SK-N-SH (cell line): ENCODE data around the gene INTS6L. TPM values are rescaled to one million over a fixed set of nuclear protein-coding genes. Genes with fewer than 3 reads are reported as not detected.

Source experiments
- CTCF ChIA-PET: fragments of 300-600, 350-600 bp; formaldehyde crosslinking; extraction: SDS; loops from one replicate; lab custom pipeline; 2021; lab: Yijun Ruan, JAX
- POLR2A ChIA-PET: fragments of 350-600 bp; sonication (Branson Sonifier 250); formaldehyde crosslinking; extraction: SDS; loops from one replicate; lab custom pipeline; 2020; ENCODE audit warnings: antibody characterized with exemption, inconsistent platforms; lab: Yijun Ruan, JAX
- DNase-seq: peaks from one replicate; pipeline ENCODE4 v3.0.0; 2012
- H2AFZ ChIP-seq: fragments of 200-600 bp; sonication (generic); 2 replicates; pipeline ENCODE4 v1.8.1; 2016; ENCODE audit warnings: antibody characterized with exemption, mild to moderate bottlenecking, low read depth
- H3F3A ChIP-seq: fragments of 200-600 bp; sonication (generic); replicated peaks from 2 replicates; pipeline ENCODE3; 2016; ENCODE audit warnings: antibody characterized with exemption, mild to moderate bottlenecking; ENCODE audit not compliant: insufficient read depth
- H3K27ac ChIP-seq, 2 experiments: fragments of 200-500 bp in 1 of 2; fragments of 200-600 bp in 1 of 2; sonication (Bioruptor generic) in 1 of 2; sonication (generic), shearing (Covaris generic) in 1 of 2; 2 replicates each; pipeline versions ENCODE4 v1.5.1 to v1.6.1; 2014 to 2016; ENCODE audit warnings: low read depth in 2 of 2, inconsistent platforms in 1 of 2, low read length in 1 of 2, mild to moderate bottlenecking in 1 of 2, mixed read lengths in 1 of 2
- H3K27me3 ChIP-seq: fragments of 200-600 bp; sonication (generic), shearing (Covaris generic); 2 replicates; pipeline ENCODE4 v1.6.1; 2016; ENCODE audit warnings: mixed run types; ENCODE audit not compliant: insufficient read depth
- H3K36me3 ChIP-seq, 2 experiments: fragments of 200-500 bp in 1 of 2; fragments of 200-600 bp in 1 of 2; sonication (Bioruptor generic) in 1 of 2; sonication (generic) in 1 of 2; replicated peaks in 1 of 2; 2 replicates each; pipeline versions ENCODE3 to v1.5.1; 2014 to 2016; ENCODE audit warnings: low read length in 1 of 2, mild to moderate bottlenecking in 1 of 2; ENCODE audit not compliant: insufficient read depth in 2 of 2, control insufficient read depth in 1 of 2
- H3K4me1 ChIP-seq, 2 experiments: fragments of 200-500 bp in 1 of 2; fragments of 200-600 bp in 1 of 2; sonication (Bioruptor generic) in 1 of 2; sonication (generic), shearing (Covaris generic) in 1 of 2; 2 replicates each; pipeline versions ENCODE4 v1.5.1 to v1.6.1; 2014 to 2016; ENCODE audit warnings: low read depth in 1 of 2, low read length in 1 of 2, mixed run types in 1 of 2; ENCODE audit not compliant: insufficient read depth in 2 of 2, control insufficient read depth in 1 of 2
- H3K4me2 ChIP-seq: fragments of 200-600 bp; sonication (generic), shearing (Covaris generic); 2 replicates; pipeline ENCODE4 v1.6.1; 2017; ENCODE audit warnings: mixed run types
- H3K4me3 ChIP-seq, 2 experiments: fragments of 200-500 bp in 1 of 2; fragments of 200-600 bp in 1 of 2; sonication (Bioruptor generic) in 1 of 2; sonication (generic), shearing (Covaris generic) in 1 of 2; 2 replicates each; pipeline versions ENCODE4 v1.5.1 to v1.8.1; 2014 to 2016; ENCODE audit warnings: low read depth in 2 of 2, inconsistent platforms in 1 of 2, low read length in 1 of 2, mild to moderate bottlenecking in 1 of 2, mixed read lengths in 1 of 2, moderate library complexity in 1 of 2
- H3K79me2 ChIP-seq: fragments of 200-600 bp; sonication (generic); 2 replicates; pipeline ENCODE4 v1.8.1; 2017; ENCODE audit warnings: mild to moderate bottlenecking; ENCODE audit not compliant: insufficient read depth
- H3K9ac ChIP-seq: fragments of 200-600 bp; sonication (generic); 2 replicates; pipeline ENCODE4 v1.6.1; 2017; ENCODE audit warnings: mixed run types
- H3K9me2 ChIP-seq: fragments of 200-600 bp; sonication (generic); 2 replicates; pipeline ENCODE4 v1.6.1; 2017; ENCODE audit warnings: mixed run types
- H3K9me3 ChIP-seq: fragments of 200-600 bp; sonication (generic); 2 replicates; pipeline ENCODE4 v1.6.1; 2017; ENCODE audit warnings: mixed run types, mild to moderate bottlenecking, moderate library complexity
- H4K20me1 ChIP-seq: fragments of 200-600 bp; sonication (generic); 2 replicates; pipeline ENCODE4 v1.6.1; 2017; ENCODE audit warnings: mild to moderate bottlenecking, mixed run types; ENCODE audit not compliant: insufficient read depth
- CTCF ChIP-seq: fragments of 200-600 bp; sonication (generic); IDR thresholded peaks from 2 replicates; pipeline ENCODE4 v1.6.1; 2017; ENCODE audit warnings: antibody characterized with exemption, mild to moderate bottlenecking, moderate library complexity
- EP300 ChIP-seq, 2 experiments: IDR thresholded peaks; 2 replicates each; pipeline versions ENCODE4 v1.4.0 to v1.6.1; 2012; ENCODE audit warnings: borderline replicate concordance in 1 of 2, low read depth in 1 of 2, low read length in 1 of 2
- FOSL2 ChIP-seq: IDR thresholded peaks from 2 replicates; pipeline ENCODE4 v1.4.0; 2012; ENCODE audit warnings: low read depth, mild to moderate bottlenecking, moderate library complexity, borderline replicate concordance
- FOXM1 ChIP-seq: IDR thresholded peaks from 2 replicates; pipeline ENCODE4 v1.4.0; 2012; ENCODE audit warnings: low read depth, mild to moderate bottlenecking
- GATA2 ChIP-seq: sonication (generic); formaldehyde crosslinking; IDR thresholded peaks from 2 replicates; pipeline ENCODE4 v1.5.0; 2020; ENCODE audit warnings: mild to moderate bottlenecking, missing genetic modification reagents
- IRF3 ChIP-seq: fragments of 150-350 bp; IDR thresholded peaks from 2 replicates; pipeline ENCODE4 v1.6.1; 2016; ENCODE audit warnings: mild to moderate bottlenecking, low read depth, low read length
- MXI1 ChIP-seq: IDR thresholded peaks from 2 replicates; pipeline ENCODE4 v1.6.1; 2012; ENCODE audit warnings: mild to moderate bottlenecking, low read depth, low read length, improper control_type of control experiment
- RCOR1 ChIP-seq: fragments of 150-350 bp; IDR thresholded peaks from 2 replicates; pipeline ENCODE4 v1.6.1; 2017; ENCODE audit warnings: antibody characterized with exemption, low read length
- RFX5 ChIP-seq: IDR thresholded peaks from 2 replicates; pipeline ENCODE4 v1.6.1; 2012; ENCODE audit warnings: mild to moderate bottlenecking, improper control_type of control experiment, low read length
- RXRA ChIP-seq: IDR thresholded peaks from 2 replicates; pipeline ENCODE4 v1.4.0; 2012; ENCODE audit warnings: low read depth, mild to moderate bottlenecking, borderline replicate concordance
- TEAD4 ChIP-seq: IDR thresholded peaks from 2 replicates; pipeline ENCODE4 v1.4.0; 2012; ENCODE audit warnings: mild to moderate bottlenecking, borderline replicate concordance; ENCODE audit not compliant: insufficient read depth
- WGBS: methylation state at CpG from one replicate; pipeline ENCODE4 v1.1.6; 2017; ENCODE audit warnings: low lambda C conversion rate; 5-methylcytosine and 5-hydroxymethylcytosine counted together
- polyA plus RNA-seq, 3 experiments: library from polyadenylated mRNA; depleted of rRNA; stranded (reverse); fragments of >200 nt; gene quantifications; 2 replicates each; pipeline ENCODE4 v1.2.3, GENCODE V29; 2012

The INTS6L gene
- polyA plus RNA-seq, 1 of the 3 experiments (the other 2 are of a cell fraction): 2.0 TPM

DNA sequence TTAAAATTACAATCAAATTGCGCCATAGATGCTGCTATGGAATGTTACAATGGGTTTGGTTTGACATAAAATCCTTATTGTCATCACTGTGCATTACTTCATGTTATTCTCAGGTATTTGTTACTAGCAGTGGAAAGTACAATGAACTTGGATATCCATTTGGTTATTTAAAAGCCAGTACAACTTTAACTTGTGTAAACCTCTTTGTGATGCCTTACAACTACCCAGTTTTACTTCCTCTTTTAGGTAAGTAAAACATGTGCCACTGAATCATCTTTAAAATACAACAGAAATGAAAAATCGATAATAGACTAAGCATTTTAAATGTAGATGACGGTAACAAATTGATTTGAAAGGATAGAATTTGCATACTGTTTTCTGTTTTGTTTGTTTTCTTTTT lies 35.6 kb downstream of the INTS6L start:
- Histone ChIP-seq H3K36me3 (no peaks in the 10 kb centered on the region), H3K4me2 (no peak overlapping the region), H4K20me1 (no peaks in the 10 kb centered on the region), H3K27me3 (no peaks in the 10 kb centered on the region), H3K9me3 (no peaks in the 10 kb centered on the region), H3F3A (no peaks in the 10 kb centered on the region), H3K9ac (no peak overlapping the region), H3K27ac (no peak overlapping the region), H3K9me2 (no peaks in the 10 kb centered on the region), H2AFZ (no peak overlapping the region), H3K79me2 (no peaks in the 10 kb centered on the region), H3K4me3 (no peak overlapping the region), H3K4me1 (no peaks in the 10 kb centered on the region)
- TF ChIP-seq EP300 (IDR thresholded peaks at IDR 0.05; ENCODE audit: borderline replicate concordance in 1 of 2, low read depth in 1 of 2, low read length in 1 of 2): no peak
- no peak for TF ChIP-seq RFX5
- no peak for TF ChIP-seq FOXM1
- no peak for TF ChIP-seq RCOR1
- TF ChIP-seq GATA2 (CRISPR knock-in tag): no peak
- no peak for TF ChIP-seq IRF3
- TF ChIP-seq TEAD4: no peak
- TF ChIP-seq CTCF: no peak
- no peak for DNase-seq
- ChIA-PET POLR2A (no interaction called here), CTCF (interaction anchor here (1.3 to 1.4 kb wide), 2 partner anchors 11 to 24 kb away, joined by 4 read pairs; no protein-coding TSS in a partner anchor)
- 40% methylated on average over 3 of the region's 3 CpGs for WGBS

DNA sequence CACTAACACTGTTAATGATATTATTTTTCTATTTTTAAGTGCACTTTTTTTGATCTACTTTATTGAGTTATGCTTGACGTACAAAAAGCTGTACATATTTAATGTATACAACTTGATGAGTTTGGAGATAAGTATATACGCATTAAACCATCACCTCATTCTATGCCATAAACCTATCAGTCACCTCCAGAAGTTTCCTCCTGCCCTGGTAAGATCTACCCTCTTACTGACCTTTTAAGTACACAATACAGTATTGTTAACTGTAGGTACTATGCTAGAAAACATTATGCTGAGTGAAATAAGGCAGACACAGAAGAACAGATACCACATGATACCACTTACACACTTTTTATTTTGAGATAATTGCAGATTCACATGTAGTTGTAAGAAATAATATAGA lies 36.9 kb downstream of the INTS6L start:
- CTCF ChIA-PET: interaction anchor here (1.4 kb wide), 1 partner anchor 12 kb away, joined by 4 read pairs; no protein-coding TSS in a partner anchor
- no peaks in the 10 kb centered on the region for H3K9me3 ChIP-seq
- H3K27ac ChIP-seq: no peak overlapping the region
- no peaks in the 10 kb centered on the region for H3K79me2 ChIP-seq
- no peak overlapping the region for H2AFZ ChIP-seq
- no peaks in the 10 kb centered on the region for H4K20me1 ChIP-seq
- H3F3A ChIP-seq: no peaks in the 10 kb centered on the region
- H3K27me3 ChIP-seq: no peaks in the 10 kb centered on the region
- no peak overlapping the region for H3K4me2 ChIP-seq
- H3K4me1 ChIP-seq: no peaks in the 10 kb centered on the region
- H3K9ac ChIP-seq: no peak overlapping the region
- no peaks in the 10 kb centered on the region for H3K9me2 ChIP-seq
- DNase-seq: no peak
- POLR2A ChIA-PET: no interaction called here
- H3K4me3 ChIP-seq: no peak overlapping the region
- 42% methylated on average over 2 of the region's 2 CpGs for WGBS
- TF ChIP-seq FOXM1 (no peak), RXRA (no peak), FOSL2 (no peak), MXI1 (no peak)
- H3K36me3 ChIP-seq: no peaks in the 10 kb centered on the region
